Measurements from ENCODE around the gene AEBP1. TPM values are rescaled to one million over a fixed set of nuclear protein-coding genes. Genes with fewer than 3 reads are reported as not detected.

AEBP1 gene
- total RNA-seq, 1 donor from 2014 or later, result 21.6 TPM

- H3K4me3 Mint-ChIP-seq, result no peak overlapping the region
- intact Hi-C loops (cut with micrococcal nuclease), result no loop called here
- H3K36me3 Mint-ChIP-seq (ENCODE audit: low read depth), result peaks cover 26% of the 10 kb centered on the region
- DNase-seq, result no peak
- no peak overlapping the region for H3K27ac Mint-ChIP-seq
- no peaks in the 10 kb centered on the region for H3K27me3 Mint-ChIP-seq
- no peaks in the 10 kb centered on the region for H3K4me1 Mint-ChIP-seq
- no peaks in the 10 kb centered on the region for H3K9me3 Mint-ChIP-seq
Observed at GRCh38 chr7:44063547-44063893, 40.6 kb upstream of the AEBP1 start.

GRCh38 chr7:44063894-44064651 is 40.1 kb upstream of the AEBP1 start:
- DNase-seq, result no peak
- Mint-ChIP-seq H3K27ac (no peak overlapping the region), H3K27me3 (no peaks in the 10 kb centered on the region), H3K36me3 (ENCODE audit: low read depth) (peaks cover 21% of the 10 kb centered on the region), H3K4me1 (no peaks in the 10 kb centered on the region), H3K9me3 (no peaks in the 10 kb centered on the region), H3K4me3 (no peak overlapping the region)
- intact Hi-C loops (cut with micrococcal nuclease), result no loop called here

DNA sequence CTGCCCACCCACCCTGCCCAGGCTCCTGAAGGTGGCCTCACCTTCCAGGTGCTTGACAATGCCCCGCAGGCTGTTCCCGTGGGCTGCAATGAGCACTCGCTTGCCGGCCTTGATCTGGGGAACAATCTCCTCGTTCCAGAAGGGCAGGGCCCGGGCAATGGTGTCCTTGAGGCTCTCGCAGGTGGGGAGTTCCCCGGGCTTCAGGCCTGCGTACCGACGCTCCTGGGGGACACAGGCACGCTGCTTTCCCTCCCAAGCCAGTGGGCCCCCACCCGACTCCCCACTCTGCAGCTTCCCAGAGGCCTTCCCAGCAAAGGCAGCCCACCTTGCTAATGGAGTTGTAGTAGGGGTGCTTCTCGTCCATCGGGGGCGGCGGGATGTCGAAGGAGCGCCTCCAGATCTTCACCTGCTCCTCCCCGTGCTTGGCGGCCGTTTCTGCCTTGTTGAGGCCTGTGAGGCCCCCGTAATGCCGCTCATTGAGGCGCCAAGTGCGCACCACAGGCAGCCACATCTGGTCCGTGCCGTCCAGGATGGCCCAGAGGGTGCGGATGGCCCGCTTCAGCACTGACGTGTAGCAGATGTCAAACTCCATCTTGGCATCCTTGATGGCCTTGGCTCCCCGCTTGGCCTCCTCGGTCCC is 39.2 kb upstream of the AEBP1 start:
- Mint-ChIP-seq H3K4me1 (no peaks in the 10 kb centered on the region), H3K27me3 (no peaks in the 10 kb centered on the region), H3K36me3 (ENCODE audit: low read depth) (peaks cover 17% of the 10 kb centered on the region), H3K27ac (peak overlapping the region; percentile 37), H3K4me3 (no peak overlapping the region), H3K9me3 (no peaks in the 10 kb centered on the region)
- intact Hi-C loops (cut with micrococcal nuclease), result no loop called here
- no peak for DNase-seq

DNA sequence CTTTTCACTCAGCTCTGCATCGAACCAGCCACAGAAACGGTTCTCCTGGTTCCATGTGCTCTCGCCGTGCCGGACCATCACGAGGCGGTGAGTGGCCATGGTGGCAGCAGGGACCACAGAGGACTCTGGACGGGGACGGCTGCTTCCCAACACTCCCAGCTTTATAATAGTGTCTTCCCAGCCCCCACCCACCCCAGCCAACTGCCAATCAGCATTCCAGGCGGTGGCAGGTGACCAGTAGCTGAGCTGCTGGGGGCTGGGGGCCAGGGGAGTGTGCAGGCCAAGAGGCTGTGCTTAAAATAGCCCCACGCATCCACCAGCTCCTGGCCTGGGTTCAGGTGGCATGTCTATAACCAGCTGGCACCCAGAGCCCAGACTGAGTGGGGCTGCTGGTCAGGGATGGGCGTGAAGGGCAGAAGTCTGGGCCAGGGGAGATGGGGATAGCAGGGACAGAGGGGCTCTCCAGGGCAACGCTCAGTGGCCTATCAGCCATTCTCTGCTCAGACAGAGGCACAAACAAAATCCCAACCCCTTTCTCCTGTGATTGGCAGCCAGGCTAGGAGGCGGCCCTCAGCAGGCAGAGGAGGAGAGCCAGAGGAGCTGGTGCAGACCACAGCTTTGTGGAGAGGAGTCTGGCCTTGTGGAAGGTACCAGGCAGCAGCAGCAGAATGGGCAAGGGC is 38.6 kb upstream of the AEBP1 start, which contains the start of gene PGAM2:
Gene PGAM2, minus strand, starts transcription at position 137 of the 680 bp plus-strand sequence. Its CDS starts 38 bp downstream, at position 99.
- Mint-ChIP-seq H3K27ac (peak within 1 kb of the TSS; percentile 37), H3K27me3 (no peaks in the 10 kb centered on the region), H3K9me3 (no peaks in the 10 kb centered on the region), H3K4me3 (no peak within 1 kb of the TSS), H3K4me1 (no peaks in the 10 kb centered on the region), H3K36me3 (ENCODE audit: low read depth) (peaks cover 13% of the 10 kb centered on the region)
- intact Hi-C loops (cut with micrococcal nuclease), result no loop called here
- no peak for DNase-seq

- H3K4me1 Mint-ChIP-seq, result no peaks in the 10 kb centered on the region
- DNase-seq, result no peak
- intact Hi-C loops (cut with micrococcal nuclease), result no loop called here
- H3K27me3 Mint-ChIP-seq, result no peaks in the 10 kb centered on the region
- H3K27ac Mint-ChIP-seq, result no peak overlapping the region
- peaks cover 11% of the 10 kb centered on the region for H3K36me3 Mint-ChIP-seq (ENCODE audit: low read depth)
- no peaks in the 10 kb centered on the region for H3K9me3 Mint-ChIP-seq
- no peak overlapping the region for H3K4me3 Mint-ChIP-seq
Observed at GRCh38 chr7:44066111-44066460, 38.1 kb upstream of the AEBP1 start.

- H3K36me3 Mint-ChIP-seq (ENCODE audit: low read depth), result peaks cover 10% of the 10 kb centered on the region
- DNase-seq, result no peak
- intact Hi-C loops (cut with micrococcal nuclease), result no loop called here
- H3K27ac Mint-ChIP-seq, result peak overlapping the region; percentile 61
- no peak overlapping the region for H3K4me3 Mint-ChIP-seq
- no peaks in the 10 kb centered on the region for H3K27me3 Mint-ChIP-seq
- H3K4me1 Mint-ChIP-seq, result no peaks in the 10 kb centered on the region
- no peaks in the 10 kb centered on the region for H3K9me3 Mint-ChIP-seq
Observed at GRCh38 chr7:44066494-44067063, 37.6 kb upstream of the AEBP1 start.

DNA sequence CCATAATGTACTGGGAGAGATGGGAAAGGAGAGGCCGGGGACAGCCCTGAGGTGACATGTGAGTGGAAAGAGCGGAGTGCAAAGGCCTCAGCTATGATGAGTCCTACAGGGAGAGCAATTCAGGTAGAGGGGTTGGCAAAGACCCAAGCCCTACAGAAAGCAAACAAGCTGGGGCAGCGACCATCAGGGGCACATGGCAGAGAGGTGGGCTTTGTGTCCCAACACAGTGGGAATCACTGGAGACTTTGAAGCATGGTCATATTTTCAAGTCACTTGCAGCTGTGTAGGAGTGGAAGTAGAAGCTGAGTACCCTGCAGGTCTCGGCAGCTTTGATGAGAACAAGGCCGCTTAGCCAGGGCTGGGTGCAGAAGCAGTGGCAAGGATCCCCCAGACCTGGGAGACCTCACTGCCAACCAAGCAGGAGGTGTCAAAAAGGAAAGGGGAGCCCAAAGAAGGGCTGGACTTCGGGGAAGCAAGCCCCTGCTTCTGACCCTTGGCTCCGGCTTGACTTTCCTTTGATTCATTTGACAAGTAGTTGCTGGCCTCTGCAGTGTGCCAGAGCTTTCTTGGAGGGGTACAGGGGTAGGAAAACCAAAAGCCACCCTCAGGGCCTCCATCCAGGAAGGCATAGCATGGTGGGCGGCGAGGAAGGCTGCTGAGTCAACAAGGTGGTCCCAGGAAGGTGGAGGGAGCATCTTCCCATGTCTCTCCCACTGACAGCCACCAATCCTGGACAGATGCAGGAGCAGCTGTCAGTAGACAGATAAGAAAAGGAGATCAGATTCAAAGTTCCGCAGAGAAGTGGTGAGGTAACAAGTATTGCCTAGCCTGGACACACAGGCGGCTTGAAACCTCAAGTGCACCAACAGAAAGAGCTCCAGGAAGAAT is 36.8 kb upstream of the AEBP1 start:
- Mint-ChIP-seq H3K36me3 (ENCODE audit: low read depth) (peaks cover 11% of the 10 kb centered on the region), H3K4me1 (no peaks in the 10 kb centered on the region), H3K9me3 (no peaks in the 10 kb centered on the region), H3K27me3 (no peaks in the 10 kb centered on the region), H3K4me3 (no peak overlapping the region), H3K27ac (peak overlapping the region; percentile 61)
- intact Hi-C loops (cut with micrococcal nuclease), result no loop called here
- no peak for DNase-seq

- H3K4me3 Mint-ChIP-seq, result no peak overlapping the region
- H3K27me3 Mint-ChIP-seq, result no peaks in the 10 kb centered on the region
- H3K36me3 Mint-ChIP-seq (ENCODE audit: low read depth), result peaks cover 16% of the 10 kb centered on the region
- no peak for DNase-seq
- no peaks in the 10 kb centered on the region for H3K4me1 Mint-ChIP-seq
- peak overlapping the region; percentile 3 for H3K27ac Mint-ChIP-seq
- H3K9me3 Mint-ChIP-seq, result no peaks in the 10 kb centered on the region
- intact Hi-C loops (cut with micrococcal nuclease), result no loop called here
Observed at GRCh38 chr7:44068054-44068453, 36.1 kb upstream of the AEBP1 start.

- H3K27ac Mint-ChIP-seq, result no peak overlapping the region
- intact Hi-C loops (cut with micrococcal nuclease), result no loop called here
- H3K4me1 Mint-ChIP-seq, result no peaks in the 10 kb centered on the region
- no peaks in the 10 kb centered on the region for H3K9me3 Mint-ChIP-seq
- no peaks in the 10 kb centered on the region for H3K27me3 Mint-ChIP-seq
- H3K4me3 Mint-ChIP-seq, result no peak overlapping the region
- DNase-seq, result no peak
- H3K36me3 Mint-ChIP-seq (ENCODE audit: low read depth), result peaks cover 30% of the 10 kb centered on the region
Observed at GRCh38 chr7:44071726-44072363, 32.3 kb upstream of the AEBP1 start.

- peaks cover 33% of the 10 kb centered on the region for H3K36me3 Mint-ChIP-seq (ENCODE audit: low read depth)
- peak; percentile 76 for DNase-seq
Observed at GRCh38 chr7:44072364-44073231, 31.5 kb upstream of the AEBP1 start.

DNA sequence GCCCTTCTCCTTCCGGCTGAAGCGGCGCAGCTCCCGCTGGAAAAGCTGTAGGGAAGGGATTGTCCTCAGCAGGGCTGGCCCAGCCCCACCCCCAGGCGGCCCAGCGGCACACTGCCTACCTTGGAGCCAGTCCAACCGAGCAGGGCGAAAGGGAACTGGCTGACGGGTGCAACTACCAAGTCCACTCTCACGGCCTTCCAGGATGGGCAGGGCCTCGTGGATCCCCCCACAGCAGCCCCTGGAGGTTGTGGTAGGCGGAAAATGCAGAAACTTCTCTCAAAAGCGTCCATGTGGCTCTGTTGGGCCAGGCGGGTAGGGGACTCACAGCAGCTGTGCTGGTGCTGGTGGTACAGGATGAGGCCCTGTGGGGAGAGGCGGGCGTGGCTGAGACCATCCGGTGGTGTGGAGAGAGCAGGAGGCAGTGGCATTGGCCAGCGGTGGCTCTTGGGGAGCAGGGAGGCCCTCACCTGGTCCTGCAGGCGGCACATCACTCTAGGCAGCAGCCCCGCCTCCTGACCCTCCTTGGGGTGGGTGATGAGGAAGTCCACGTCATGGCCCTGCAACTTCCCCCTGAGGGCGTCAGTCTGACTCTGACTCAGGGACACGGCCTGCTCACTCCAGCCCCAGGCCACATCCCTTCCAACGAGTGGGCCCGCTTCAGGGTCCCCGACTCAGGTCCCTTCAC is 30.3 kb upstream of the AEBP1 start:
- intact Hi-C loops (cut with micrococcal nuclease), result no loop called here
- peak; percentile 69 for DNase-seq
- Mint-ChIP-seq H3K36me3 (ENCODE audit: low read depth) (peaks cover 43% of the 10 kb centered on the region), H3K27me3 (no peaks in the 10 kb centered on the region), H3K27ac (no peak overlapping the region), H3K9me3 (no peaks in the 10 kb centered on the region), H3K4me1 (peaks cover 11% of the 10 kb centered on the region), H3K4me3 (no peak overlapping the region)

More at GRCh38 chr7:44072364-44073231, 31.5 kb upstream of the AEBP1 start:
- Mint-ChIP-seq H3K27ac (no peak overlapping the region), H3K9me3 (no peaks in the 10 kb centered on the region), H3K4me1 (peaks cover 1% of the 10 kb centered on the region), H3K27me3 (no peaks in the 10 kb centered on the region), H3K4me3 (no peak overlapping the region)
- intact Hi-C loops (cut with micrococcal nuclease), result no loop called here

- intact Hi-C loops (cut with micrococcal nuclease), result no loop called here
- peaks cover 11% of the 10 kb centered on the region for H3K4me1 Mint-ChIP-seq
- H3K4me3 Mint-ChIP-seq, result no peak overlapping the region
- H3K27me3 Mint-ChIP-seq, result no peaks in the 10 kb centered on the region
- H3K27ac Mint-ChIP-seq, result no peak overlapping the region
- H3K9me3 Mint-ChIP-seq, result no peaks in the 10 kb centered on the region
- no peak for DNase-seq
- H3K36me3 Mint-ChIP-seq (ENCODE audit: low read depth), result peaks cover 46% of the 10 kb centered on the region
Observed at GRCh38 chr7:44074349-44074695, 29.8 kb upstream of the AEBP1 start.

All from activated CD4-positive, alpha-beta T cell treated with anti-CD3 and anti-CD28 coated beads, Interleukin-2, amount 10 ng/mL, durations not matched to agents 24 days and 14 days (primary cell).